ENCODE data around the gene AADACL4.

DNA sequence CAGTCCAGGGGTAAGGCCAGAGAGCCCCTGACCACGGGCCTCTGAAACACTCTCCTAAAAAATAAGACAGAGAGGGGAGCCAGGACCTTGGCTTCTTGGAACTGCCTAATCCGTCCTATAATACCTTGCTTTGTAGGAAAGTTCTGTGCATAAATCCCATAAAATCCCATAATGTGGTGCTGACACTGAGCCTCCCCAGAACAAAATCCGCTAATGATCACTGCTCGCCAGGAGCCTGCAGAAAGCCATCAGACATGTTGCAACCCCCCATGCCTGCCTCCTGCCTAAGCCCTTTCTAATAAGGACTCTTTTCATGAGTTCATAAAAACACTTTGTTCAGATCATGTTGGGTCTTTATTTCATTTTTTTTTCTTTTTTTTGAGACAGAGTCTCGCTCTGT, 16.6 kb upstream of the AADACL4 start:
- TF ChIP-seq, protein P1, sequence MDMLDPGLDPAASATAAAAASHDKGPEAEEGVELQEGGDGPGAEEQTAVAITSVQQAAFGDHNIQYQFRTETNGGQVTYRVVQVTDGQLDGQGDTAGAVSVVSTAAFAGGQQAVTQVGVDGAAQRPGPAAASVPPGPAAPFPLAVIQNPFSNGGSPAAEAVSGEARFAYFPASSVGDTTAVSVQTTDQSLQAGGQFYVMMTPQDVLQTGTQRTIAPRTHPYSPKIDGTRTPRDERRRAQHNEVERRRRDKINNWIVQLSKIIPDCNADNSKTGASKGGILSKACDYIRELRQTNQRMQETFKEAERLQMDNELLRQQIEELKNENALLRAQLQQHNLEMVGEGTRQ (IDR thresholded peaks at IDR 0.05; ENCODE audit: low read length), result no peak
- TF ChIP-seq, protein P2, sequence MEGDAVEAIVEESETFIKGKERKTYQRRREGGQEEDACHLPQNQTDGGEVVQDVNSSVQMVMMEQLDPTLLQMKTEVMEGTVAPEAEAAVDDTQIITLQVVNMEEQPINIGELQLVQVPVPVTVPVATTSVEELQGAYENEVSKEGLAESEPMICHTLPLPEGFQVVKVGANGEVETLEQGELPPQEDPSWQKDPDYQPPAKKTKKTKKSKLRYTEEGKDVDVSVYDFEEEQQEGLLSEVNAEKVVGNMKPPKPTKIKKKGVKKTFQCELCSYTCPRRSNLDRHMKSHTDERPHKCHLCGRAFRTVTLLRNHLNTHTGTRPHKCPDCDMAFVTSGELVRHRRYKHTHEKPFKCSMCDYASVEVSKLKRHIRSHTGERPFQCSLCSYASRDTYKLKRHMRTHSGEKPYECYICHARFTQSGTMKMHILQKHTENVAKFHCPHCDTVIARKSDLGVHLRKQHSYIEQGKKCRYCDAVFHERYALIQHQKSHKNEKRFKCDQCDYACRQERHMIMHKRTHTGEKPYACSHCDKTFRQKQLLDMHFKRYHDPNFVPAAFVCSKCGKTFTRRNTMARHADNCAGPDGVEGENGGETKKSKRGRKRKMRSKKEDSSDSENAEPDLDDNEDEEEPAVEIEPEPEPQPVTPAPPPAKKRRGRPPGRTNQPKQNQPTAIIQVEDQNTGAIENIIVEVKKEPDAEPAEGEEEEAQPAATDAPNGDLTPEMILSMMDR (IDR thresholded peaks at IDR 0.05; ENCODE audit: control extremely low read depth in 1 of 3, insufficient read depth in 1 of 3, low read depth in 1 of 3, low read length in 3 of 3), result no peak
- TF ChIP-seq CHD1 (IDR thresholded peaks at IDR 0.05; ENCODE audit: low read depth, low read length) (no peak), SIRT6 (IDR thresholded peaks at IDR 0.05; ENCODE audit: low read length) (no peak), SAP30 (IDR thresholded peaks at IDR 0.05; ENCODE audit: insufficient read depth, insufficient replicate concordance, low read length) (no peak), EZH2 (IDR thresholded peaks at IDR 0.05; ENCODE audit: low read depth, low read length, severe bottlenecking) (no peak), EGR1 (IDR thresholded peaks at IDR 0.05; ENCODE audit: borderline replicate concordance, low read depth, low read length) (no peak), POLR2A (IDR thresholded peaks at IDR 0.05; ENCODE audit: control extremely low read depth in 1 of 2, low read depth in 2 of 2, low read length in 2 of 2) (no peak), RNF2 (IDR thresholded peaks at IDR 0.05; ENCODE audit: borderline replicate concordance, low read depth, low read length, missing control alignments, poor library complexity, severe bottlenecking) (no peak), TAF1 (IDR thresholded peaks at IDR 0.05; ENCODE audit: low read depth, low read length) (no peak), JUND (IDR thresholded peaks at IDR 0.05; ENCODE audit: low read length) (no peak)
- TF ChIP-seq, protein P3, sequence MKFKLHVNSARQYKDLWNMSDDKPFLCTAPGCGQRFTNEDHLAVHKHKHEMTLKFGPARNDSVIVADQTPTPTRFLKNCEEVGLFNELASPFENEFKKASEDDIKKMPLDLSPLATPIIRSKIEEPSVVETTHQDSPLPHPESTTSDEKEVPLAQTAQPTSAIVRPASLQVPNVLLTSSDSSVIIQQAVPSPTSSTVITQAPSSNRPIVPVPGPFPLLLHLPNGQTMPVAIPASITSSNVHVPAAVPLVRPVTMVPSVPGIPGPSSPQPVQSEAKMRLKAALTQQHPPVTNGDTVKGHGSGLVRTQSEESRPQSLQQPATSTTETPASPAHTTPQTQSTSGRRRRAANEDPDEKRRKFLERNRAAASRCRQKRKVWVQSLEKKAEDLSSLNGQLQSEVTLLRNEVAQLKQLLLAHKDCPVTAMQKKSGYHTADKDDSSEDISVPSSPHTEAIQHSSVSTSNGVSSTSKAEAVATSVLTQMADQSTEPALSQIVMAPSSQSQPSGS (IDR thresholded peaks at IDR 0.05; ENCODE audit: low read length), result no peak
- TF ChIP-seq, protein P4, sequence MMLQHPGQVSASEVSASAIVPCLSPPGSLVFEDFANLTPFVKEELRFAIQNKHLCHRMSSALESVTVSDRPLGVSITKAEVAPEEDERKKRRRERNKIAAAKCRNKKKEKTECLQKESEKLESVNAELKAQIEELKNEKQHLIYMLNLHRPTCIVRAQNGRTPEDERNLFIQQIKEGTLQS (IDR thresholded peaks at IDR 0.05; ENCODE audit: insufficient read depth, low read depth, low read length), result no peak

Data from H1 (cell line).